C1 segment of cervical spinal cord (tissue), 14 donors: ENCODE data around the gene HDGF.
"Not testable (repeated sequence)": the region's sequence is repeated elsewhere in the genome, so short reads cannot be mapped to it uniquely, and the experiment has no call there.

Experiments
- DNase-seq, 14 donors: peaks; one replicate each; lab custom pipeline; 2025; lab: John Stamatoyannopoulos, UW

The HDGF gene

GRCh38 chr1:156767101-156767878 lies 15.8 kb upstream of the HDGF start, which contains the start of gene PRCC:
Gene PRCC (plus strand): TSS chr1:156767535. CDS start chr1:156767772, 237 bp downstream.
- DNase-seq: peak; percentile 85 to 100 (median 98)

GRCh38 chr1:156766298-156767100 lies 15.0 kb upstream of the HDGF start:
- peak in 3 of 14 donors; percentile 33 to 62 (median 46) for DNase-seq

- no peak for DNase-seq
Observed at GRCh38 chr1:156765666-156766065, 14.2 kb upstream of the HDGF start.

- not testable (repeated sequence) for DNase-seq
Observed at GRCh38 chr1:156765136-156765535, 13.7 kb upstream of the HDGF start.

GRCh38 chr1:156760796-156761104 lies 9.3 kb upstream of the HDGF start:
- DNase-seq: no peak

DNA sequence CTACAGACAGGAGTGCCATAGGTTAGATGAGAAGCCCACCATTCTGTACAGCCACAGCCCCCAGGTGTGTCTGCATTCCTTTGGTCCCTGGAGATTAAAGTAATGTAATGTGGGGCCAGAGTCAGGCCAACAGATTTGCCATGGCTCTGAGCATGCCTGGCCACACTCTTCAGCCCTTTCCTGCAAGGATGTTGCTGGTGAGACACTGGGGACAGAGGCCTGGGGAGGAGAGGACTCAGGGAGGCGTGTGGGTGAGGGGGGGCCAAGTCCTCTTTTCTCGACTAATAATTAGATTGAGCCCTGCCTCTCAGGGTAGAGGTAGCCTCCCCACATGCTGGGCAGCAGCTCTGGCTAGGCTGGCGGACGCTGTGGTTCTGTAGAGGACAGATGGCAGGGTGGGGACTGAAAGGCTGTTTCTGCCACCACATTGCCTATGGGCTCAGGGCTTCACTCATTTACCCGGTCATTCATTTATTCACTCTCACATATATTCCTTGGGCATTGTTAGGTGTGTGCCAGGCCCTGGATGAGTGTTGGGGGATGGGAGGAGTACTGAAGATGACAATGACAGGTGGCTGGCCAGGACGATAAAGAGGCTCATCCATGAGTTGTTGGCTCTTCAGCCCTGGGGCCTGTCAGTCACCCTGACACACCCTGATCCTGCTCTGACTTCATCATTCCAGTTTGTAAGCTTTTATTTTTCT lies 8.8 kb upstream of the HDGF start:
- peak in 2 of 14 donors; percentile 30 to 86 for DNase-seq

DNA sequence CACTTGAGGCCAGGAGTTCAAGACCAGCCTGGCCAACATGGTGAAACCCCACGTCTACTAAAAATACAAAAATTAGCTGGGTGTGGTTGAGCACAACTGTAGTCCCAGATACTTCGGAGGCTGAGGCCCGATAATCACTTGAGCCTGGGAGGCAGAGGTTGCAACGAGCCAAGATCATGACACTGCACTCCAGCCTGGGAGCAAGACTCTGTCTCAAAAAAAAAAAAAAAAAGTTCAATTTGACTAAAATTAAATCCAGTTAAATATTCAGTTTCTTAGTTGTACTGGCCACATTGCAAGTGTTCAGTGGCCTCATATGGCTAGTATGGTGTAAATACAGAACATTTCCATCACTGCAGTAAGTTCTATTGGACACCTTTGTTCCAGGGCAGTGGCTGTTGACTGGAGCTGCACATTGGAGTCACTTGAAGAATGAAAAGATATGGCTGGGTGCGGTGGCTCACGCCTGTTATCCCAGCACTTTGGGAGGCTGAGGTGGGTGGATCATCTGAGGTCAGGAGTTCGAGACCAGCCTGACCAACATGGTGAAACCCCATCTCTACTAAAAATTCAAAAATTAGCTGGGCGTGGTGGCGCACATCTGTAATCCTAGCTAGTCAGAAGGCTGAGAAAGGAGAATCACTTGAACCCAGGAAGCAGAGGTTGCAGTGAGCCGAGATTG lies 6.2 kb upstream of the HDGF start:
- DNase-seq: not testable (repeated sequence)

DNA sequence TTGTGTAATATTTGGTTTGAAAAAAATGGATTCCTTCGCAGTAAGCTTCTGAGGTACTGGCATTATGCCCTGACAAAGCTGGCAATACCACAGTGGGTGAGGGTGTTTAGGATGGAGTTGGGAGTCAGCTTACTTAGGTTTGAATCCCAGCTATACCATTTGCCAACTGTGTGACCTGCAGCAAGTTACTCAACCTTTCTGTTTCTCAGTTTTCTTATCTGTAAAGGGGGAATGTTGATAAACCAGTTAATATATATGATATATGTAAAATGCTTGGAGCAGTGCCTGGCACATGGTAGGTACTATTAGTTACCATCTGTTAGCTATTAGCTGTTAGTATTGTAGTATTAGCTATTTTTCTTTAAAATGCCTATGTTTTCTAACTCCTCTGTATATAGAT lies 4.9 kb upstream of the HDGF start:
- no peak for DNase-seq

GRCh38 chr1:156755527-156755950 lies 4.1 kb upstream of the HDGF start:
- DNase-seq: no peak

DNA sequence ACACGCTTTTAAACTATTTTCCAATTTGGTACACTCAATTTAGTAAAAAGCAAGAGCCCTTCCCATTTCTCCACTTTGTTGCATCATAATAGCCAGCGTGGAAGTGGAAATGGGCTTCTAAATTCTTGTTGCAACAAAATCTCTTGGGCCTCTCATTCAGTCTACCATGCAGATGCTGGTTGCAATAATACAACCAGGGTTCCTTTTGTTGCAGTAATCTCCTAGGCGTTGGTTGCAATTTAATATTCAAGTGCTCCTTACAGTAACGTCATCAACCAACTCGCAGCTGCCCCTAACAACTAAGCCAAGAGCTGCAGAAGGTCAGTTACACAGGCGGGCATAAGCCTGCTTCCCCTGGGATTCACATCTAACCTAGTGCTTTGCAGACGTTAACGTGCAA lies 2.7 kb upstream of the HDGF start:
- no peak for DNase-seq

DNA sequence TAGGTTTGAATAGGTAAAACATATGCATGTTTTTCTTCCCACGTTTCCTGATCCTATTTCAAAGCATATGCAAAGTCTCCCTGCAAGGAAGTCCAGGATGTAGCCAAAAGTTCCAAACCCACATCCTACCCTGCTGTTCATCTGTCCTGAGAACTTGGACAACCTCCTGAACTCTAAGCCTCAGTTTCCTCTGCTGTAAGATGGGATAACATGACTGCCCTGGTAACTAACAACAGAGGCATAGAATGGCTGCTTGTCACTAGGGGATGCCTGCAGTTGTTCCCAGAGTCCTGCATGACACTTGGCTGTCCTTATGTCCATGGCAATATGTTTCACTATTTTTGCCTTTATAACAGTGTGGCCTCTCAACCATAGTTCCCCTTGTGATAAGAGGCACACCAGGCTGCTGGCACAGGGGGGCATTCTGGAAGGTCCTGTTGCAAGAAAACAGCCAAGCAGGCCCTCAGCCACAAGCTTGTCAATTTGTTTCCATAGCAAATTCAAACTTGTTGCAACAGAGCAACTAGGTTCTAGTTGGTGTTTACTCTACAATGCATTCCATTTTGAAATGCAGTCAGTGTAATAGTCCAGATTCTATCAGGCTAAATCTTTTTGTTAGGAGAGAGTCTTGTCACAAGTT lies 1.5 kb upstream of the HDGF start:
- no peak for DNase-seq

DNA sequence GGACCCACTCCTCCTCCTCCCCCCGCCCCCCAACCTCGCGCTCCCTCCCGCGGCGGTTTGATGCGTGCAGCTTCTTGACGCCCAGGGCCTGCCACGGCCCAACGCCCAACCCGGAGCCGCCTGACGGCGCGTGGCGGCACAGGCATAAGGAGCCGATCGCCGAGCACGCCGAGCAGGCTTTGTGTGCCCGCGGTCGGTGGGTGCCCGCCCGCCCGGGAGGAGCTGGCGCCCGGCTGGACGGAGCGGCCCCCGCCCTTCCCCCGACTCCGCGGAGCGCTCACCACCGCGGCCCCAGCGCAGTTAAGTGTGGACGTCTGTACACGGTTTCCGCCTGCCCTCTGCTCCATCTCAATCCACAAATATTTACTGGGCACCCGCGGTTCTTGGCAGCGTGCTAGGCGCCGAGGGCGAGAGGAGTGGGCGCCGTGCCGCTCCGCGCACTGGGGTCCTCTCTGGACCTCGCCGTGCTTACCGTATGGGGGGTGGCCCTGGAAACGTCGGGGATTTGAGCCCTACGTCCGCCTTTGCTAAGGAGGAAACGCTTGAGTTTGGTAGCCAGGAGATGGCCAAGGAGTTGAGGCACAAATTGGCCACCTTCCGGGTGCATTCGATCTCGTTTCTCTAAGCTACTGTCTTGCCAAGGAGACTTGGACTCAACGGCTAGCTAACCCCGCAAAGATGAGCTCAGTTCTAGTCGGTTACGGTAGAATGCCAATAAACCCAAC lies 444 bp upstream of the HDGF start:
- peak; percentile 74 to 98 (median 93) for DNase-seq

DNA sequence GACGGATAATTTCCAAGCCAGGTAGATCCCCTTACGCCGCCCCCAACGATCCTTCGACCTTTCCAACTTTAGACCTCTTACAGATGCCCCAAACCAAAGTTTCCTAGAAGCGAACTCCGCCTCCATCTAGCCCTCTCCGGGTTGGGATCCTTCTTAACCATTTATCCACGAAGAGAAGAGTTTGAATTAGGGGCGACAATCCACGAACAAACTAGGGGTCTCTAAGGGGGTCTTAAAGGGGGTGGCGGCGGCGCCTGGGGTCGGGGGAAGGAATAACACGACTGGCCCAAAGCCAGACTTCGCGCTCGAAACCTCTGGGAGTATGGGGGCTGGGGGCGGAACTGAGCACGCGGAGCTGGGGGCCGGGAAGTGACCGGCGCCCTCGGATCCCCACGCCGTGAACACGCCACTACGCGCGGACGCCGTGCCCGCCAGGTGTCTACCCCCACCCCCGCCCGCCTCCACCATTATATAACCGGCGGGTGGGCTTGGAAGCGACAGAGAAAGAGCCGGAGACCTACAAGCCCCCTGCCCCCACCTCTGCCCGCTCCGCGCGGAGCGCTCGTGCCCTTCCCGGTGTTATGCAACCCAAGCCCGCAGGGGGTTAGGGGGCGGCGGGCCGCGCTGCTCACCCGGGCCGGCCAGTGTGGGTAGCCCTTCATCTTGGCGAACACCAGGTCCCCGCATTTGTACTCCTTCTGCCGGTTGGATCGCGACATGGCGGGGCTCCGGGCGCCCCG lies 594 bp downstream of the HDGF start:
- DNase-seq: peak in 8 of 14 donors; percentile 50 to 81 (median 66)

- peak in 6 of 14 donors; percentile 20 to 52 (median 36) for DNase-seq
Observed at GRCh38 chr1:156750191-156750672, 1.2 kb downstream of the HDGF start.

- DNase-seq: no peak
Observed at GRCh38 chr1:156749419-156750118, 1.9 kb downstream of the HDGF start.

DNA sequence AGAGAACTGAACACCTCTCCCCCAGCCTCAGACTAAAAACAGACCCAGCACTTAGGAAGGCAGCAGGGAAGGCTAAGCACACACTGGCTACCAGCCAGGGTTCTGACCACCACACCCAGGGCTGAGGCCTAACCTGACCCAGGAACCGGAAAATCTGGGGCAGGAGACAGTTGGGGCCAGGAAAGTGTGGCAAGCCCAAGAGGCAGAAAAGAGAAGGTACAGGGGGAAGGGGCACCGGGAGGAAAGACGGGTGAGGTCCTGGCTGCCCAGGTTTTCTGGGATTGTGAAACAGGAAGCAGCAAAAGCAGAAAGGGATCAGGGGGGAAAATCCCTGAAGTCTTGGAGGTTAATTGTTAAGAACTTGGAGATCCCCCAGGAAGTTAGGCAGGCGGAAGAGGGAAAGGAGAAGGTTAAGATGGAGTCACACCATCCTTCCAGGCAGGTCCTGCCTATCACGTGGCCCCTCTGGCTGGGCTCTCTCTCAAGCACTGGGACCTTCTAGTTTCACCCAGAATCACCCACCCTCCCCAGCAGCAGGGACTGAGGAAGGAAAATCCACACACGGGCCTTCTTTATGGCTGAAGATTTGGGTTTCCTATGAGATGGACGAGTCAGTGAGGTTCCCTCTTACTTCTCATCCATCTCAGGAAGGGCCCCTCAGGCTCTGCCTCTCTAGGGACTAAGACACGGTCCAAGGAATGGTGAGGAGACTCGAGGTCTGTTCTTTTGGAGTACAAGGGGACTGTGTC lies 2.6 kb downstream of the HDGF start:
- DNase-seq: peak in 7 of 14 donors; percentile 15 to 67 (median 44)

DNA sequence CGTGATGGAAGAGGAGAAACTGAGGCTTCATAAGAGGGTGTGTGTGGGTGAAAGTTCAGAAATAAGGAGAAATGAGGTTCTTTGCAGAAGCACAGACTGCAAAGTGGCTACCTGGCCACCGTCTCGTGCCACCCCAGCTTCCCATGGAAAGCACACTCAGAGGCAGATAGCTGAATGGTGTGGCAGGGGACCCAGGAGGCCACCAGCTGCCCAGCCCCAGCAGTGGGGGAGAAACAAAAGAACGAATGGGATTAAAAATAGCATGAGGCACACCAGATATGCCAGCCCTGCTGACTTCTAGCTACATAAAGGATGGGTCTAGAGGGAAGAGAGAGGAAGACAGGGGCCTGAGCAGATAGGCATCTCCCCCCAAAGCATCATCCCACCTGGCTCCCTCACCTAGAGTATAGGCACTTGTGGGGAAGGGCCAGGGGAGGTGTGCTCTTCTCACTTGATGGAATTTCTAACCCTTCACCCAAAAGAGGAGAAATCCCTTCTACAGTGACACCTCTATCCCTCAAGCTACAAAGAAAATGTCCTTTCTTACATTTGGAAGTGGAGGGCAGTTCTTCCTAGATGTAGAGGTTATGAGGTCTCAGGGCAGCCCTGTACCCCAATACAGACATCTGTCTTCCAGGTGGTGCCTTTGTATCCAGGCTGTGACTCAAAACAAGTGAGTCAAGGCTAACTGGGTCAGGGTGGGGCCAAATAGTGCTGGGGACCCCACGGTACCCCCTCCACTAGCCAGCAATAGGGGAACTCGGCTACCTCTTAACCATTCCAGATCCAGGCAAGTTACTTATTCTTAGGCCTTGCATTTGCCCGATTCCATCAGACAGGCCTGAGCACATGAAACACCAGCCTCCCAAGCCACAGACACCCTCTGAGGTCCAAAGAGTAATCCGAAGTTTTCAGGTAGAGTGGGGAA lies 3.5 kb downstream of the HDGF start:
- DNase-seq: peak in 4 of 14 donors; percentile 22 to 51 (median 36)
